GM10847 (cell line): ENCODE data around the gene RBM26.

Experiments used
- POLR2A ChIP-seq: IDR thresholded peaks from 2 replicates; pipeline ENCODE4 v1.6.1; 2011; ENCODE audit not compliant: insufficient read length; ENCODE audit errors: extremely low read depth

The RBM26 gene

GRCh38 chr13:79401259-79402070 is 4.6 kb downstream of the RBM26 start:
- TF ChIP-seq POLR2A = no peak

- TF ChIP-seq POLR2A = no peak
These were observed 7.1 kb downstream of the RBM26 start for GRCh38 chr13:79398915-79399314.

GRCh38 chr13:79398127-79398526 is 7.9 kb downstream of the RBM26 start:
- TF ChIP-seq POLR2A = no peak

GRCh38 chr13:79395881-79396280 is 10.2 kb downstream of the RBM26 start:
- TF ChIP-seq POLR2A = no peak

GRCh38 chr13:79393564-79394249 is 12.3 kb downstream of the RBM26 start:
- TF ChIP-seq POLR2A = no peak

- no peak for TF ChIP-seq POLR2A
These were observed 13.0 kb downstream of the RBM26 start for GRCh38 chr13:79392882-79393563.

- TF ChIP-seq POLR2A = no peak
These were observed 17.0 kb downstream of the RBM26 start for GRCh38 chr13:79389026-79389425.

GRCh38 chr13:79387853-79388252 is 18.2 kb downstream of the RBM26 start:
- no peak for TF ChIP-seq POLR2A

- TF ChIP-seq POLR2A = no peak
These were observed 19.8 kb downstream of the RBM26 start for GRCh38 chr13:79386125-79386826.

- no peak for TF ChIP-seq POLR2A
These were observed 20.4 kb downstream of the RBM26 start for GRCh38 chr13:79385694-79386093.

GRCh38 chr13:79384022-79384610 is 21.9 kb downstream of the RBM26 start:
- TF ChIP-seq POLR2A = no peak

GRCh38 chr13:79382545-79383275 is 23.3 kb downstream of the RBM26 start:
- no peak for TF ChIP-seq POLR2A

- no peak for TF ChIP-seq POLR2A
These were observed 25.1 kb downstream of the RBM26 start for GRCh38 chr13:79380997-79381396.

GRCh38 chr13:79379274-79379673 is 26.8 kb downstream of the RBM26 start:
- TF ChIP-seq POLR2A = no peak
